HG03520 (cell line): ENCODE results near the gene PHYHD1.

Experiments used
- ATAC-seq: cut with Tn5 transposase; IDR thresholded peaks from one replicate; pipeline ENCODE4 v1.9.1; 2021; ENCODE audit warnings: mild to moderate bottlenecking, moderate library complexity; ENCODE audit not compliant: unreplicated experiment

PHYHD1 gene

GRCh38 chr9:128920381-128921058 is at the start of gene PHYHD1:
Gene PHYHD1 (plus strand): TSS chr9:128920982. CDS start chr9:128922324, 1,342 bp downstream.
- no peak for ATAC-seq

DNA sequence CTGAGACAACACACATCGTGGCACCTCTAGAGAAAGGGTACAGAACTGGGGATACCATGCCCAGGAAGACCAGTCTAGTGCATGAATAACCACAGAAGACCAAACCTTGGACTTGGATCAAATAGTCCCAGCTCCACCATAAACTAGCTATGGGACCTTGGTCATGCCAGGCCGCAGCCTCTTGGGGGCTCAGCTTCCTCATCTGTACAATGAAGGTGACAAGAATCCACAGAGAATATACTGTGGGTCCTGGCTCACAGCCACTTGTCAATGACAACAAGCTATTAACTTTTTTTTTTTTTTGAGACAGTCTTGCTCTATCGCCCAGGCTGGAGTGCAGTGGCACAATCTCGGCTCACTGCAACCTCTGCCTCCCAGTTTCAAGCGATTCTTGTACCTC is 42.9 kb upstream of the PHYHD1 start:
- no peak for ATAC-seq

DNA sequence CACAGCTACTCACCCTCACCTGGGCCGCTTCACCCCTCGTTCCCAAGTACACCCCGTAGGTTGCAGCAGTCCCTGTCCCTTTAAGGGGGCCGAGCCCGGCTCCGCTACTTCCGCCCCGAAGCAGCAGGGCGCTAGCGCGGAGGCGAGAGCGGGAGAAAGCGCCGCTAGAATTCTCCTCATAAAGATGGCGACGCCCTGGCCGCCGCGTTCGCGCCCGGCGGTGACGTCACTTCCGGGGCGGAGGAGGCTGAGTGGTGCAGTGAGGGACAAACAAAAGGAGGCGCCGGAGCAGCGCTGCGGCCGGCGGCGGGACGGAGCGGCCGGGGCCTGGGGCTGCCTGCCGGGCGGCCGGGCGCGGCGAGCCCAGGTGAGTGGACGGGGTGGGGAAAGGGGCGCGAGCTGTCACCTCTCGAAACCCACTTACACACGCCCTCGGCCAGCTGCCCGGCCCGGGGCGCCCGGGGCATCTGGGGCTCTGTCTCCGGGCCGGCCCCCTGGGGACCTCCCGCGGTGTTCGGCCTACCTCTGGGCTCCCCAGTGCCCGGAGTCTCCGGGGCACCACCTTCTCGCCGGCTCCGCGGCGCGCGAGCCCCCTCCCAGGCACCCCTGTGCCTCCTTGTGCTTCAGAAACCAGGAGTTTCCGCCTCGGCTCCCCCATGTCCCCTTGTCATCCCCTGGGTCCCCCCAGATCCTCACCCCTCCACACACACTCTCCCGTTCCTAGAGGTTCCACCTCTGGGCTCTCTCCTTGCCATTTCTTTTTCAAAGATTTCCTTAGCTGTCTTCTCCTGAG is 38.7 kb upstream of the PHYHD1 start, which contains the start of the genes KYAT1 and LRRC8A:
TSS of gene KYAT1 (minus strand) at position 67 of the 793 bp plus-strand sequence. CDS start 36,545 bp downstream, outside the sequence.
TSS of gene LRRC8A (plus strand) at position 250 of the 793 bp plus-strand sequence. CDS start 25,032 bp downstream, outside the sequence.
- ATAC-seq, result peak; percentile 78

DNA sequence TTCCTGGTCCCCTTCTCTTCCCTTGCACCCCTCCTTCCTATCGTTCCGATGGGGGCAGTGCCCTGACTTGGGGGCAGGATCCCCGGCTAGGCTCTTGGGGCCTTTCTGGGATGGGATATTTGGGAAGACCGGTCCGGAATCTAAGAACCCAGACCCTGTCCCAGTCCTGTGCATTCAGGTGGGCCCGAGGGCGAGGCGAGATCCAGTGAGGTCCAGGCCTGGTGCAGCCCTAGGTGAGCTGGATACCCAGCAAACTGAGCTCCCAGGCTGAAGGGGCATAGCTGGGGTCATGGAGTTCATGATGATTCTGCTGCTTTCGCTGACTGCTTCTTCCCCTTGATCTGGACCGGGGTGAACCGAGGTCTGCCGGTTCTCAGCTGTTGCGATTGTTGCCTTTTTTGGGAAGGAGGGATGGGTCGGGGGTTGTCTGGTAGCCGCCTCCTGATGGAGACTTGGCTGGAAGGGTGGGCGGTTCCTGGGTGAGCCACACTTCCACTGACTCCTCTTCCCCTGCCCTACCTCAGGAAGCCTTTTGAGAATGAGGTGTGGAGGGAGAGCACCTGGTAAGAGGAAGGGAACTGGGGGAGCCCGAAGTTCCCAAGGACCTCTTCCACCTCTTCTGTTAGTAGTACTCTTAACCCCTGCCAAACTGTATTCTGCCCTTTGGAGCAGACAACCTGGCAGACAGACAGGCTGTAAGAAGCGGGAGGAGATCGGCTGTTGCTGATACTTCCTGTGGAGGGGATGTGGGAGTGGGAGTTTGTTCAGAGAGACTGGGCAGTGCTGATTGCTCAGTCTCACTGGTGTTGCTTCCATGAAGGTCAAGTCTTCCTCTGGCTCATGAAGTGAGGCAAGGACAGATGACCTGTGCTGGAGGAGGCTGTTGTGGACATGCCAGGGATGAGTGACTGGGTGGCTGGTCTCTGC is 37.8 kb upstream of the PHYHD1 start:
- ATAC-seq, result no peak

- no peak for ATAC-seq
Observed at GRCh38 chr9:128884164-128884563, 36.6 kb upstream of the PHYHD1 start.

DNA sequence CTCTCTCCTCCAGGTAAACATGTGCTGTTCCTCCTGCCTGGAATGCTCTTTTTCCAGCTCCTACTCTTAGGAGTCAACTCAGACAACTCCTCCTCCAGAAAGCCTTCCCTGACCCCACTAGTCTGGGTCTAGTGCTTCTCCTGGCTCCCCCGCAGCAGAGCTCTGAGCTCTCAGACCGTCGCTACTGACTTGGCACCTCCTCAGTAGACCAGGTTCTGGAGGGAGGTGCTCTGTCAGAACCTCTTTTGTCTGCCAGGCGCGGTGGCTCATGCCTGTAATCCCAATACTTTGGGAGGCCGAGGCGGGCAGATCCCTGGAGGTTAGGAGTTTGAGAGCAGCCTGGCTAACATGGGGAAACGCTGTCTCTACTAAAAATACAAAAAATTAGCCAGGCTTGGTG is 35.4 kb upstream of the PHYHD1 start:
- ATAC-seq, result no peak

DNA sequence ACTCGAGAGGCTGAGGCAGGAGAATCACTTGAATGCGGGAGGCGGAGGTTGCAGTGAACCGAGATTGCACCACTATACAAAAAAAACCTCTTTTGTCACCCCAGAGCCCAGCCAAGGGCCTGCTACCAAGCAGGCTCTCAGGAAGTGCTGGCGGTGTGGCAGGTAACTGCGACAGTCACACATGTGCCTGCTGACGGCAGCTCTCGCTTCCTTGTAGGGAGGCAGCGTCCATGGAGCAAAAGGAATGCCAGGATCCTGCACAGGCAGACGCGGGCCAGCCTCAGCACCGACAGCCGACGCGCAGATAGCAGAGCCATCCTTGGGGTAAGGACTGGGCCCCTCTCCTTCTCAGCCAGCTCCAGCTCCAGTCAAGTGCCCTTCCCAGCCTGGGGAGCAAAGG is 35.0 kb upstream of the PHYHD1 start:
- ATAC-seq, result no peak

GRCh38 chr9:128886211-128886891 is 34.4 kb upstream of the PHYHD1 start:
- ATAC-seq, result no peak

GRCh38 chr9:128887049-128887448 is 33.7 kb upstream of the PHYHD1 start:
- ATAC-seq, result no peak

DNA sequence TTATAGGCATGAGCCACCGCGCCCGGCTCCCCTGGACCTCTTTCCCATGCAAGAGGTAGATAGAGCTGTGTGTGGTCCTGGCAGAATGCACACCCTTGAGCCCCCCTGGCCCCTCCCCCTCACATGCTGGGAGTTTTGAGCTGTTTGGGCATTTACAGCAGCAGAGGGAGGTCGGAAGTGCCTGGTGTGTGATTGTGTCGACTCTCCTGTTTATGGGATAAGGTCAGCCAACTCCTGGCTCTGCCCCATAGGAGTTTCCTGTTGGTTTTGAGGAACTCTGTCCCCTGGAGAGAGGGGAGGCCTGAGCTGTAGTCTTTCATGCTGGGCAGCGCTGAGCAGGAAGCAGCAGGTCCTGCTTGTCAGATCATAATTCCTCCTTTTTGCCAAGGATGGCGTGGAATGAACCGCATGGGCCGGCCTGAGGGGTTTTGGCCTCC is 32.9 kb upstream of the PHYHD1 start:
- ATAC-seq, result no peak

- ATAC-seq, result no peak
Observed at GRCh38 chr9:128891321-128892220, 29.2 kb upstream of the PHYHD1 start.

GRCh38 chr9:128892221-128892921 is 28.4 kb upstream of the PHYHD1 start:
- ATAC-seq, result no peak

DNA sequence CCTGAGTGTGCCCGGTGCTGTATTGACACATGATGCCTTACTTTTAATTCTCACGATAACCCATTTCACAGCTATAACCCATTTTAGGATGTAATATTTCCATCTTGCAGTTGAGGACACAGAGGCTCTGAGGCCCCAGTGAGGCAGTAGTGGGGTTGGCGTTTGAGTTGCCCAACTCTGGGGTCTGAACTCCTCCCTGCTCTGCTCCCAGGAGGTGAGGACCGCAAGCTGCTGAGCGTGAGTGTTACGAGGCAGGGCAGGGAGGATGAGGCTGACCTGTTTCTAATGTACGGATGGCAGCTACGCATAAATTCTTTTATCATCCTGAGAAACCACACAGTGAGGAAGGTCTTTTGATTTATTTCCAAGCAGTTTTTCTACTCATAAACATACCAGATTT is 27.4 kb upstream of the PHYHD1 start:
- no peak for ATAC-seq

- no peak for ATAC-seq
Observed at GRCh38 chr9:128894764-128895163, 26.0 kb upstream of the PHYHD1 start.

DNA sequence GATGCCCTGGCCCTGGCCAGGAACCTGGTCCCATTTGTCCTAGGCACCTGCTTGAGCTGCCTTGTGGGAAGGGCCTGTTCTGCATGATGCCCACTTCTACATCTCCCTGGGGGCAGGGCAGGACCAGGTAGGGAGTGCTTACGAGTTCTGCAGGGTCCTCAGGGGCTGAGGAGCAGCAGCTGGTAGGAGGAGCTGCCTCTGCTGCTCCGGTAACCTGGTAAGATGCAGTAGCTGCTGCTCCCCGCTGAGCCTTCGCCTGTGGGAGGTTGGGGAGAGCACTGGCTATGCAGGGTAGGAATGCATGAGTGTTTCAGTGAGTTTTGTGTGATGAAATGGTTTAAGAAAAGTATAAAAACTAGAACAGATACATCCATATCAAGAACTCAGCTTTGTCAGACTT is 25.2 kb upstream of the PHYHD1 start:
- no peak for ATAC-seq

GRCh38 chr9:128898382-128898781 is 22.4 kb upstream of the PHYHD1 start:
- ATAC-seq, result no peak

- ATAC-seq, result no peak
Observed at GRCh38 chr9:128898845-128899565, 21.8 kb upstream of the PHYHD1 start.
